ENCODE measurements around the gene MMRN2.
"Not testable (repeated sequence)": the region's sequence is repeated elsewhere in the genome, so short reads cannot be mapped to it uniquely, and the experiment has no call there.

MMRN2 gene

DNA sequence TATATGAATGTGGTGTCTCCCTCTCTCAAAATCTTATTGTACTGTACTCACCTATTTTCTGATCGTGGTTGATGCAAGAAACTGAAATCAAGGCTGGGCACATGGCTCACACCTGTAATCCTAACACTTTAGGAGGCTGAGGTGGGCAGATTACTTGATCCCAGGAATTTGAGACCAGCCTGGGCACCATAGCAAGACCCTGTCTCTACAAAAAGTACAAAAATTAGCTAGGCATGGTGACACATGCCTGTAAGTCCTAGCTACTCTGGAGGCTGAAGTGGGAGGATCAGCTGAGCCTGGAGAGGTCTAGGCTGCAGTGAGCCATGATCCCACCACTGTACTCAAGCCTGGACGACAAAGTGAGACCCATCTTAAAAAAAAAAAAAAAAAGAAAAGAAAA, 16.0 kb downstream of the MMRN2 start:
- no peak for DNase-seq (ENCODE audit: low spot score)

DNA sequence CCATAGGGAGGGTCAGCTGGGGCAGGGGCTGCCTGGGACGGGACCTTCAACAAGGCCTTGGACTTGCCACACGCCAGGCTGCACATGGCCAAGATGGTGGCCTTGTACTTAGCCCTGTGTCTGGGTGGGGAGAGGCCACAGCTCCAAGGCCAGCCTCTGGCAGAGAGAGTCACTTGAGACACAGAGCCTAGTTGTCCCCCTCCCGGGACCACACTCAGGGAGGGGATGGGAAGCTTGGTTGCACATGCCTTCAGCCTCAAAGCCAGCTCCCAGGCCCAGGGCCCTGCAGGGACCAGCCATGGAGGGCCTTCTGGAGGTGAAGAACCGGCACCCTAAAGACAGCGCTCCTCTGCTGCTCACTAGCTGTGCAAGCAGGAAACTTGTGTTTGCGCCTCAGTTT, 16.7 kb downstream of the MMRN2 start:
- DNase-seq (ENCODE audit: low spot score), result no peak

DNA sequence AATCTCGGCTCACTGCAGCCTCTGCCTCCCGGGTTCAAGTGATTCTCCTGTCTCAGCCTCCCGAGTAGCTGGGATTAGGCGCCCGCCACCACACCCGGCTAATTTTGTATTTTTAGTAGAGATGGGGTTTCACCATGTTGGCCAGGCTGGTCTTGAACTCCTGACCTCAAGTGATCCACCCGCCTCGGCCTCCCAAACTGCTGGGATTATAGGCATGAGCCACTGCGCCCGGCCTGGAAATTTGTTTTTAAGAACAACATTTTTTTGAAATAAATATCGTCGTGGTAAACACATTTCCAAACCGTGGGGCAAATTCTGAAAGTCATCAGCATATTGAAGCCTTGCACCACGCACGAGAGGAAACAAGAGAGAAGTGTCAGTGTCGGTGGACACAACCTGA, 17.3 kb downstream of the MMRN2 start:
- not testable (repeated sequence) for DNase-seq (ENCODE audit: low spot score)

DNA sequence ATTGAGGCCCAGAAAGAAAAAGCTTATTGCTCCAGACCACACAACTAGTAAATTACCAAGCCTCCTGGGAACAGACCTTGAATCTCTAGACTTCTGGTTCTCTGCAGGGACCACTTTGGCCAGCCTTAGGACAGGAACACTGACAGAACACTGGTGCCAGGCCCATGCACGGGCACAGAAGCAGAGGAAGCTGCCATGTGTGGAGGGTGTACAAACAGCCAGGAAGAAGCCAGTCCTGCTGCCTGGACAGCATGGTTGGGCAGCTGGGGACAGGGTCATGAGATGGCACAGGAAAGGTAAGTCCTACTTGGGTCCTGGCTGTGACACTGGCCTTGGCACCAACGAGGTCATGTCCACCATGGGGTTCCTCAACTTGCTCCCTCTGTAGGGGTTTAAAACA, 19.2 kb downstream of the MMRN2 start:
- DNase-seq (ENCODE audit: low spot score), result no peak

DNA sequence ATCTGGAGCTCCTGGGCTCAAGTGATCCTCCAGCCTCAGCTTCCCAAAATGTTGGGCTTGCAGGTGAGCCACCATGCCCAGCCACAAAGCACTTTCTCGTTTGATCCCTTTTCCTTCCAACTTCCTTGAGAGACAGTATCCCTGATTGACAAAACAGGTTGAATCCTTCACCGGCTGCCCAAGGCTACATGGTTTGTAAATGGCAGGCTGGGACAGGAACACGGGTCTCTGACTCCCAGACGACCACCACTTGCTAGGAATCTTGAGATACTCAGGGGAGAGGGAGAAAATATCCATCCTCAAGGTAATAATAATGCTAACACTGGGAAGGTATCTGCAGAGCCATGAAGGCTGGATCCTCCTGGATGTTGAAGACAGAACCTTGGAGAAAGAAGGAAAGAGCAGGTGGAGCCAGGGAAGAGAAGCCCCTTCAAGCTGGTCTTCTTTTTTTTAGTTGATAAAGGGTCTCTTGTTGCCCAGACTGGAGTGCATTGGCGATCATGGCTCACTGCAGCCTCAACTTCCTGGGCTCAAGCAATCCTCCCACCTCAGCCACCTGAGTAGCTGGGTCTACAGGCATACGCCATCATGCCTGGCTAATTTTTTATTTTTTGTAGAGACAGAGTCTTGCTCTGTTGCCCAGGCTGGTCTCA, 19.8 kb downstream of the MMRN2 start:
- DNase-seq (ENCODE audit: low spot score), result no peak

DNA sequence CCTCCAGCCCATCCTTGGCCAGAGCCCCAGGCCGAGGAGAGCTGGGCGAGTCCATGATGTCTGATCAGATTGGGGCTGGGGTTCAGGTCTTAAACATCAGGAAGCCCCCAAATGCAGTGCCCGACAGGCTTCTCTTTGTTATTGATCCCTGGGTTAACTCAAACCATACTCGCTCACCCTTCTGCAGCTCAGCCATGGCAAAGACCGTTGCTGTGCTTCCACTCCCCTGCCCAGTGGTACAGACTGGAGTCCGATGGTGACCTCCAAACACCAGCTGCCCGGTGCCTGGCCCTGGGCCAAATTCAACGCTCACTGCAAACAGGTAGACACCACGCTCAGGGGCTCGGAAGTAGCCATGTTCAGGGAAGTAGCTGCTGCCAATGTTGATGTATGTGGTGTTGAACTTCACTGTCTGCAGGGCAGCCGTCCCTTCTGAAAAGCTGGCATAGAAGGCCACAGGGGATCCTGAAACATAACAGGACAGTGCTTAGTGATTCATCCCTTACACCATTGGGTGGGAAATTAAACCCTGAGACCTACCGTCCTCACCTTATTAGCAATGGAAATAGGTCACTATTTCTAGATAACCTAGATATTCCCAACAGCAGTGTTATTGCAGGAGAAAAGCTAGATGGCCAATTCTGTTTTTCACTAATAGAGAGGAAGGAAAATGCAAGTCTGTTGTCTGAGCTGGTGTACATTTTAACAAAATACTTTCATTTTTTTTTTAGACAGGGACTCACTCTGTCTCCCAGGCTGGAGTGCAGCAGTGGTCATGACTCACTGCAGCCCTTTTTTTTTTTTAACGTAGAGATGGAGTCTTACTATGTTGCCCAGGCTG, 20.5 kb downstream of the MMRN2 start:
- no peak for DNase-seq (ENCODE audit: low spot score)

DNA sequence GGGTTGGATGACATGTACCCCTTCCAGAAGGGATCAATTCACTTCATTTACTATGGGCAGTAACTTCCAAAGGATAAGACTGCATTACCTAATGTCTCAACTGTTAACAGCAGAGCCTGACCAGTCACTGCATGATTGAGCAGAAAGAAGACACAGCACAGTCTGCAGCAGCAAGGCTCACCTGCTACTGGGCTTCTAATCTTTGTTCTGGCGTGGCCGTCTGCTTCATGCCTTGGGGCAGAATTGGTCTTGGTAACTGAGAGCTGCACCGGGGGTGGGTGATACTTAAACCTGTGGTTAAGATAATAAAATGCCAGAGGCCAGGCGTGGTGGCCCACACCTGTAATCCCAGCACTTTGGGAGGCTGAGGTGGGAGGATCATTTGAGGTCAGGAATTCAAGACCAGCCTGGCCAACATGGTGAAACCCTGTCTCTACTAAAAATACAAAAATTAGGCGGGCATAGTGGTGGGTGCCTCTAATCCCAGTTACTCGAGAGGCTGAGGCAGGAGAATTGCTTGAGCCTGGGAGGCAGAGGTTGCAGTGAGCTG, 23.2 kb downstream of the MMRN2 start:
- not testable (repeated sequence) for DNase-seq (ENCODE audit: low spot score)

DNA sequence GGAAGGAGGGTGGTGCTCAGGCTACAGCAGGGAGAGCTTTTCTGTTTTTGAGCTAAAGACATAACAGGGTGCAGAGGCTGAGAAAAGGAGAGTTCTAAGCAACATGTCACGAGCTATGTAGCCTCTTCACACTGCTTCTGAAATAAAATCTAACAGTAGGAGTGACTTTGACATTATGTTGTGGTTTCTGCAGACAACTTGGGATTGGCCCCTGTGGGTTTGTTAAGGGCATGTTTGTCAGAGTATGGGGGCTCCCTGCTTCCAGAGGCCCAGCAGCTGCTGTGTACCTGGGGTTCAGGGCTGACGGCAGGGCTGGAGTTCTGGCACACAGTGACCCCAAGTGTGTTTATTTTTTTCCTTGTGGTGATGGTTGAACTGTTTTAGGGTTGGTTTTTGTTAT, 24.7 kb downstream of the MMRN2 start:
- no peak for DNase-seq (ENCODE audit: low spot score)

DNA sequence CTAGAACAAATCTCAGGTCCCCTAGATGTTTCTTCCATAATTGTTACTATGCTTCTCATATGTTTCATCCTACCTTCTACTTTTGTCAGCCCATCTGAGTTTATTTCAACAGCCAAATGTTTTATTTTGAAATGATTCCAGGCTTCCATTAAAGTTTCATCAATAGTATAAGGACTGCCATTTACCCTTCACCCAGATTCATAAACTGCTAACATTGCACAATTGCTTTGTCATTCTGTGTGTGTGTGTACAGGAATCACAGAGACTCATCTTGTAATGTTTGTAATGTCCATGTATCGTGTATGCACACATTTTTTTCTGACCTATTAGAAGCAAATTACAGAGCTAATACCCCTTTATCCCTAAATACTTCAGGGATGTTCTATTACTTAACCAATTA, 25.5 kb downstream of the MMRN2 start:
- DNase-seq (ENCODE audit: low spot score), result no peak

DNA sequence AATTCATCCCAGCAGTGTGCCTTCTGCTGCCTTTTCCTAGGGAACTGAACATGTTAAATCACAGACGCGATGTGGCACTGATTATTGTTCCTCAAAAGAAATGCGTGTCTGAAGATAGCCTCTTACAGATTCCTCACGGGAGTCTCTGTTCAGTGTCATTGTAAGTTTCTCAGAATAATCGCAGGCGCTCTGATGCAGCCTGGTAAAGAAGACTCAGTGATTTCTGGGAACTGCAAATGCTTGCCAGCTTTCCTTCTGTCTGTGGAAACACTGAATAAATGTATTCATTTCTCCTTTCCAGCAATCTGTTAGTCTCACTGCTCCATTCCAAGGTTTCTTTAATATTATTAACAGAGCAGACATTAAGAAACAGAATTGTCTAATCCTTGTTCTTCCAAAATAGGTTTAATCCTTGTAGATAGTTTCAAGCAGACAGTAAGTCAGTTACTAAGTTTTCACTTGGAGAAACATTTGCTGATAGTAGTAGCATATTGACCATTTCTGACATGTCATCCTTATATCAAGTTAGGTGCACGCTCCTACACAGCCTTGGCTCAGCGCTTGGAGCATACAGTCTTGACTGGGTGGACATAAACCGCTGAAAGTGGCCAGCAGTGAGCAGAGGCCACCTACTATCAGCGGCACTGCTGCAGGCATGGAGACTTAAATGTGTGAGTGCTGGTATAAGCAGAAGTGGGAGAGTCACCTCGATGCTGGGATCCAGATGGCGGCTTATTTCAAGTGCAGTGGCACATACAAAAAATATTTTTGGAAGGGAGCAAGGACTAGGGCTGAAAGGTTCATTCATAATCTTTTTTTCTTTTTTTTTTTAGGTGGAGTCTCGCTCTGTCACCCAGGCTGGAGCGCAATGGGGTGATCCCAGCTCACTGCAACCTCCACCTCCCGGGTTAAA, 27.7 kb downstream of the MMRN2 start:
- DNase-seq (ENCODE audit: low spot score), result no peak

DNA sequence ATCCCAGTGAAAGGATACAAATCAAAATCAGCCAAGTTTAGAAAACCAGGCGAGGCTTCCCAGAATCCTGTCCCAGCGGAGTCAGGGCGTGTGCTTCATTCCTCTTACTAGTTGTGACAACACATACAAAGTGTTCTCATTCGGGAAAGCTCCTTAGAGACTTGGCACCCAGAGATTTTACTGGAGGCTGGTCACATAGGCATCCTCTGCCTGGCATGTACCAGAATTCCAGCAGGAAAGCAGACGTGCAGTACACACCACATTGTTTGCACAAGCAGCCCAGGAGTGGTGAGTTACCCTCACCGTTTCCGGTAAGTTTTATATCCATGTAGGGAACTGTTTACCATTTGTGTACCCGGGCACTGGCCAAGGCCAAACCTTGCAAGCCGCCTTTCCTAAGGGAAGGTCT, 34.9 kb downstream of the MMRN2 start:
- no peak for DNase-seq (ENCODE audit: low spot score)

DNA sequence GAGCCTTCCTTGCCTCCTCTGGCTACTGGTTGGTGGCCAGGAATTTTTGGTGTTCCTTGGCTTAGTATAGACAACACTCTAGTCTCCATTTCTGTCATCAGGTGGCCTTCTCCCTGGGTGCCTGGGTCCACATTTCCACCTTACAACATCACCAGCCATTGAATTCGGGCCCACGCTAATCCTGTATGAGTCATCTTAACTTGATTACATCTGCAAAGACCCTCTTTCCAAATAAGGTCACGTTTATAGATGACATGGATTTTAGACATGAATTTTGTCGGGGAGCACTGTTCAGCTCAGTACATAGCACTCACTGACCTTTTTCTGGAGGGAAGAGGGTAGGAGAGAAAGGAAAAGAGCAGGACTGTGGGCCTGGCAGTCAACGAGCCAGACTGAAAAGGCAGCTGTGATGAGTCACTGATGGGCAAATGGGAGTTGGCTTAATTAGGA, 39.4 kb downstream of the MMRN2 start:
- DNase-seq (ENCODE audit: low spot score), result no peak

DNA sequence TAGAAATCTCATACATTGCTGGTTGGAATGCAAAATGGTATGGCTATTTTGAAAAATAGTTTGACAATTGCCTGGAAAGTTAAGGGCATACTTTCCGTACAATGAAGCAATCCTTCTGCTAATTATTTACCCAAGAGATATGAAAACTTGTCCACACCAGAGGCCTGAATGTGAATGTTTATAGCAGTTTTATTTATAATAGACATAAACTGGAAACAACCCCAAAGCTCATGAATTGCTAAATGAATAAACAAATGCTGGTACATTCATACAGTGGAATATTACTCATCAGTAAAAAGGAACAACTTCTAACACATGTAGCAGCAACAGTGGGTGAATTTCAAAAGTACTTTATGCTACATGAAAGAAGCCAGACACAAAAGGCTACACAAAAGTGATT, 42.7 kb downstream of the MMRN2 start:
- no peak for DNase-seq (ENCODE audit: low spot score)

DNA sequence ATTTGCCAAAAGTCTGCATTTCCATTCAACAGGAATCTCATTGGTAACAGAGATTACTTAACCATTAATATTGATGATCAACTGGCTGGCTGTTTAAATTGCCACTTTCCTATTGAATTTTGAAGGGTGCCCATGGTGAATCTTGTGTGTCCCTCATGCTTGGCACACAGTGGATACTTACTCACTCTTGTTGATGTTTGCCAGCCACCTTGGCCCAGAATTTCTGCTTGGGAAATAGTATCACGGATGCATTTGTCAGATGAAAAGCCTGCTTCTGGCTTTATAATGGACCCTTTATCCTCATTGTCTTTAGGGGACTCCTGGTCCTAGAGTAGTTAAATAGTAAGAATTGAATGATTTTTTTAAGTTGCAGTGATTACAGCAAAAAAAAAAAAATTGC, 52.0 kb downstream of the MMRN2 start:
- DNase-seq (ENCODE audit: low spot score), result no peak

DNA sequence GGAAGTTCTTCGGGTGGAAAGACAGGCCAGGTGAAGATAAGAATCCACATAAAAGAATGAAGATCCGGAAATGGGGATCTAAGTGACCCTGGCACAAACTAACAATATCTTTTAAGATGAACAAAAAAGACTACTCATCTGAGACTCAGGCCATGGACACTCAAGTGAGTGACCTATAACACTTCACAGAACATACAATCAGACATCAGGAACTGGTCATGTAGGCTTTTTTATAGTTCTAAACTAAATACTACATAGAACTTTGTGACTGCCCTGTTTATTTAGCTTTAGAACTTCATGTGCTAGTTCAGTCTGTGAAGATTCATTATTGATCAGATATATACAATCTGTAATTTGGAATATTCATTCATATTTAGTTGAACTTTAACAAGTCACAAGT, 52.8 kb downstream of the MMRN2 start:
- DNase-seq (ENCODE audit: low spot score), result no peak

DNA sequence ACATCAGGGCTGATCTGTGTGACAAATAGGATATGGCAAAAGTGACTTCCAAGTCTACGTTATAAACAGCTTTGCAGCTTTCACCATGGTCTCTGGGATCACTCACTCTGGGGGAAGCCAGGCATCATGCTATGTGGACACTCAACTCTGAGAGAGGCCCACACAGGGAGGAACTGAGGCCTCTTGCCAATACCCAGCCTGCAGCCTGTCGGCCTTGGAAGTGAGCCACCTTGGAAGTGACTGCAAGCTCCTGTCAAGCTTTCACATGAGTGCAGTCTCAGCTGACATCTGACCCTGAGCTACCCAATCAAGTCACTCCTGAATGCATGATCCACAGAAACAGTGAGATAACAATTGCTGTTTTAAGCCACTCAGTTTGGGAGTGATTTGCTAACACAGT, 56.5 kb downstream of the MMRN2 start:
- no peak for DNase-seq (ENCODE audit: low spot score)

DNA sequence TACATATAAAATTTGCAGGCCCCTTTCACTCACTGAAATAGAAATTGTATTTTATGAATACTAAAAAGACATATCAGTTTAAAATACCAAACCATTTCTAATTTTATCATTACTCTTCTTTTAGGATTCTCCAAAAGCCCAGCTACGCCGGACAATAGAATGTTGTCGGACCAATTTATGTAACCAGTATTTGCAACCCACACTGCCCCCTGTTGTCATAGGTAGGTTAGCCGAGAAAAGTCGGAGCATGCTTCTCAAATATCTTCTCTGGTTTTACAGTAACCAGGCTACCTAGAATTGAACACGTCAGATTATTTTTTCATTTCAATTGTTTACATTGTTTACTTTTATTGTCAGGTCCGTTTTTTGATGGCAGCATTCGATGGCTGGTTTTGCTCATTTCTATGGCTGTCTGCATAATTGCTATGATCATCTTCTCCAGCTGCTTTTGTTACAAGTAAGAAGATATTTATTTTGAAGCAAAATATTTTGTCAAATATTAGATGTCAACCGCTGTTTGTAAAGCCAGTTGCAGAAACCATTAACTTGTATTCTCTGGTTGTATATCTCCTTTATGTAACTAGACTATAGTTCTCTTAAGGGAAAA, 57.6 kb downstream of the MMRN2 start:
- DNase-seq (ENCODE audit: low spot score), result peak; percentile 30

DNA sequence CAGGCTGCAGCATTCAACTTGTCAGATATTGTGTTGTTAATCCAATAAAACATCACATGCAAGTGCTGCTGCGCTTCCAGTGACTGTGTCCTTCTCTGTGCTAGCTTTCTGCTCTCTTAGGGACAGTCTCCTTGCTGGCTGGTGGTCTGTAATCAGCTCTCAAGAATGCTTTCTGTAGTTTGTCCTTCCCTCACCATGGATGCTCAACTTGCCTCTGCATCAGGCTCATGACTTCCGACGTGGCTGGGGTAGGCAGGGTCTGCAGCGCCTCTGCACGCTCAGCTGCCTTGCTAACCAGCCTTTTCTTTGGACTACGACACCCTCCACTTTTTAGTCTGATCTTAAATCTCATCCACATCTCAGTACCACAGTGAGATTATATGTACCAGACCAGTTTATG, 58.3 kb downstream of the MMRN2 start:
- DNase-seq (ENCODE audit: low spot score), result no peak

DNA sequence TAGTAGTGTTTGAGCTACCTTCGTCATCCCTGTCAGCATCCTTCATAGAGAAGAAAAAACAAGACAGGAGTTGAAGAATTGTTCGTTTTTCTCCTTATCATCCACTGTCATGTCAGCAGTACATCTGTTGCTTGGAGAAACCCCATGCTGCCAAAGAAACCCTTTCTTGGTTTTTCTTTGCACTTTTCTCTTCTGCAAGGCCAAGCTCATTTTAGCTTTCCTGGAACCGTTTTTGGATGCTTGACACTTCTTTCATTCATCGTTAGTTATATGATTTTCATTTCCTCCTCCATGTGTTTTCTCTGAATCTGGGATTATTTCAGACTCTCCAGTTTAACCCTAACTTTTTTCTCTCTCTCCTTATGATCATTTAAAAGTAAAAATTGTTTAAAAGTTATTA, 58.9 kb downstream of the MMRN2 start:
- DNase-seq (ENCODE audit: low spot score), result no peak

DNA sequence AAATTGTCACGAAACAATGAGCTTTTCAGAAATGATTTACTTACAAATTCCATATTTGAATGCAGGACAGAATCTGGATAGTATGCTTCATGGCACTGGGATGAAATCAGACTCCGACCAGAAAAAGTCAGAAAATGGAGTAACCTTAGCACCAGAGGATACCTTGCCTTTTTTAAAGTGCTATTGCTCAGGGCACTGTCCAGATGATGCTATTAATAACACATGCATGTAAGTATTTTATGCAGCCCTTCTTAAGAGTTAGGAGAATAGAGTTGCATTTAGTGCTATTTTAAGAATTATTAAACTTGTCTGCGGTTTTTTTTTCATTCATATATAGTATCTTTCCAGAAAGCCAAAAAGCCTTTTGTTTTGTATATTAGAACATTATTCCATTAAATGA, 67.4 kb downstream of the MMRN2 start:
- no peak for DNase-seq (ENCODE audit: low spot score)

DNA sequence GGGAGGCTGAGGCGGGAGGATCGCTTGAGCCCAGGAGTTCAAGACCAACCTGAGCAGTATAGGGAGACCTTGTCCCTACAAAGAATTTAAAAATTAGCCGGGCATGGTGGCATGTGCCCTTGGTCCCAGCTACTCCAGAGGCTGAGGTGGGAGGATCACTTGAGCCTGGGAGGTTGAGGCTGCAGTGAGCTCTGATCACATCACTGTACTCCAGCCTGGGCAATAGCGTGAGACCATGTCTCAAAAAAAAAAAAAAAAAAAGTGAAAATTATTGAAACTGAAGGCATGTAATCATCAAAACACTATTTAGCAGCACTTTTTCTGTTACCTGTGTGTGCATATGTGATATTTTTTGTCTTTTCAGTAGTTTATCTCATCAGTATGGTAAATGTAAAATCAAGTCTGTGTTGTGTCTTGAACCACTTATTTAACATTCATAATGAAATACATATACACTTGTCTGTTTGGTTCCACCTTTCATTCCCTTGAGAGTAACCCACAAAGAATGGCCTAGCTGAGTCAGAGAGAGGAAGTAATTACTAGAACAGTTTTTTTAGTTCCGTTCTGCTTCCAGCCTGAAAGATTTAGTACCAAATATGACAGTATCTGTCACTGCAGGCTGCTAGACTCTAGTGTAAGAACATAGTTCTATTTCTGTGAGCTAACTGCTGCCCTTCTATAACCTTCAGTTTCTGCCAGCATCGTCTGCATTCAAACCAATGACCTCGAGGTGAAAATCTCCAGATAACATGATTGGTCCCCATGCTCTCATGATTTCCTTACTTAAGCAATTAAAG, 68.6 kb downstream of the MMRN2 start:
- no peak for DNase-seq (ENCODE audit: low spot score)

Data from HuH-7.5 (cell line).